ENCODE results near the gene ANKS1A. TPM values are rescaled to one million over a fixed set of nuclear protein-coding genes. Genes with fewer than 3 reads are reported as not detected.

Gene ANKS1A
- polyA plus RNA-seq, 2 of the 4 experiments (the other 2 are of a cell fraction): 3.6 to 5.9 TPM

DNA sequence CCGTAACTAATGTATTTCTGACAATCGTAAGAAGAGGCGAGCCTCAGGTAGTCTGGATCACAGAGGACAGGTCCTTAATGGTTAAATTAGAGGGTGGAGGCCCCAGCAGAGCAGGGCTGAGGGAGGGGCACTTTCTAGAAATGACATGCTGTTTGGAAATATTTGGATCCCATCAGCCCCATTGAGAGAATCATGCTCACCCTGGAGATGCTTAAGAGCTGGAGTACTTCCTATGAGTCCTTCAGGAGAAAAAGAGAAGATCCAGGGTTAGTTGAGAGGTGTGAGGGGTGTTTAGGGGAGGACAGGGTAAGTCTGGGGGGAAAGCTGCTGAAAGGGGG, 129.1 kb downstream of the ANKS1A start:
- CTCF ChIA-PET: interaction anchor here (1.2 kb wide), 1 partner anchor 31 kb away, joined by 3 read pairs; no protein-coding TSS in a partner anchor

DNA sequence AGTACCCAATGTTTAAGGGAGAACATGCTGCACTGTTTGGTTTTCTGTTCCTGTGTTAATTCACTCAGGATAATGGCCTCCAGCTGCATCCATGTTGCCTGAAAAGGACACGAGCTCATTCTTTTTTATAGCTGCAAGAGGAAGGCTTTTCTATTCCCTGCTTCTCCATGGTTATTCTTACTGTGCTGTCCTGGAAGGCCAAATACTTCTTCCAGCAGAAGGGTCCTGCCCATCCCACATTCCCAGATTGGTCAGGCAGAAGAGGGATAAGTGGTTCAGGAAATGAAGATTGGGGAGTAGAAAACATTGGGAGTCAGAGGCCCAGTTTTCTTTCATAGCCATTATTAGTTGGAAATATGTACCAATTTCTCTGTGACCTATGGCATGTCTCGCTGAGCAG, 129.7 kb downstream of the ANKS1A start:
- no peak overlapping the region for H3K4me3 ChIP-seq
- no peak overlapping the region for H3K4me2 ChIP-seq
- peaks cover 3% of the 10 kb centered on the region; the same call in 1 of the 3 replicates for H3K4me1 ChIP-seq
- WGBS (ENCODE audit: missing lambda C conversion rate): 53% methylated on average over 2 of the region's 2 CpGs
- H3K27ac ChIP-seq: no peak overlapping the region
- no peak for DNase-seq (ENCODE audit: low read depth in 1 of 2, low spot score in 1 of 2)
- CTCF ChIA-PET: interaction anchor here (0.7 kb wide), 1 partner anchor 32 kb away, joined by 3 read pairs; no protein-coding TSS in a partner anchor
- FAIRE-seq: no peak
- no peak for ATAC-seq
- POLR2A ChIA-PET: no interaction called here
- no peaks in the 10 kb centered on the region for H3K9me3 ChIP-seq
- TF ChIP-seq, protein P1, sequence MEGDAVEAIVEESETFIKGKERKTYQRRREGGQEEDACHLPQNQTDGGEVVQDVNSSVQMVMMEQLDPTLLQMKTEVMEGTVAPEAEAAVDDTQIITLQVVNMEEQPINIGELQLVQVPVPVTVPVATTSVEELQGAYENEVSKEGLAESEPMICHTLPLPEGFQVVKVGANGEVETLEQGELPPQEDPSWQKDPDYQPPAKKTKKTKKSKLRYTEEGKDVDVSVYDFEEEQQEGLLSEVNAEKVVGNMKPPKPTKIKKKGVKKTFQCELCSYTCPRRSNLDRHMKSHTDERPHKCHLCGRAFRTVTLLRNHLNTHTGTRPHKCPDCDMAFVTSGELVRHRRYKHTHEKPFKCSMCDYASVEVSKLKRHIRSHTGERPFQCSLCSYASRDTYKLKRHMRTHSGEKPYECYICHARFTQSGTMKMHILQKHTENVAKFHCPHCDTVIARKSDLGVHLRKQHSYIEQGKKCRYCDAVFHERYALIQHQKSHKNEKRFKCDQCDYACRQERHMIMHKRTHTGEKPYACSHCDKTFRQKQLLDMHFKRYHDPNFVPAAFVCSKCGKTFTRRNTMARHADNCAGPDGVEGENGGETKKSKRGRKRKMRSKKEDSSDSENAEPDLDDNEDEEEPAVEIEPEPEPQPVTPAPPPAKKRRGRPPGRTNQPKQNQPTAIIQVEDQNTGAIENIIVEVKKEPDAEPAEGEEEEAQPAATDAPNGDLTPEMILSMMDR (IDR thresholded peaks at IDR 0.05): no peak
- TF ChIP-seq CHD4 (IDR thresholded peaks at IDR 0.05; ENCODE audit: borderline replicate concordance) (no peak), EP300 (IDR thresholded peaks at IDR 0.05) (no peak), PHF8 (IDR thresholded peaks at IDR 0.05; ENCODE audit: borderline replicate concordance, low read depth) (no peak), POLR2AphosphoS2 (conservative IDR thresholded peaks at IDR 0.05; ENCODE audit: low read length) (no peak), KDM5A (IDR thresholded peaks at IDR 0.05) (no peak), NR3C1 (IDR thresholded peaks at IDR 0.05) (no peak), ZFP36 (IDR thresholded peaks at IDR 0.05; ENCODE audit: borderline replicate concordance, partially characterized antibody) (no peak), HEYL (CRISPR knock-in tag; IDR thresholded peaks at IDR 0.05) (no peak), TP53 (CRISPR knock-in tag; IDR thresholded peaks at IDR 0.05) (no peak), ZNF302 (CRISPR knock-in tag; IDR thresholded peaks at IDR 0.05) (no peak), CHD2 (IDR thresholded peaks at IDR 0.05; ENCODE audit: low read length, partially characterized antibody) (no peak)
- TF ChIP-seq, protein P2, sequence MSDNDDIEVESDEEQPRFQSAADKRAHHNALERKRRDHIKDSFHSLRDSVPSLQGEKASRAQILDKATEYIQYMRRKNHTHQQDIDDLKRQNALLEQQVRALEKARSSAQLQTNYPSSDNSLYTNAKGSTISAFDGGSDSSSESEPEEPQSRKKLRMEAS (IDR thresholded peaks at IDR 0.05): no peak
- TF ChIP-seq, protein P3, sequence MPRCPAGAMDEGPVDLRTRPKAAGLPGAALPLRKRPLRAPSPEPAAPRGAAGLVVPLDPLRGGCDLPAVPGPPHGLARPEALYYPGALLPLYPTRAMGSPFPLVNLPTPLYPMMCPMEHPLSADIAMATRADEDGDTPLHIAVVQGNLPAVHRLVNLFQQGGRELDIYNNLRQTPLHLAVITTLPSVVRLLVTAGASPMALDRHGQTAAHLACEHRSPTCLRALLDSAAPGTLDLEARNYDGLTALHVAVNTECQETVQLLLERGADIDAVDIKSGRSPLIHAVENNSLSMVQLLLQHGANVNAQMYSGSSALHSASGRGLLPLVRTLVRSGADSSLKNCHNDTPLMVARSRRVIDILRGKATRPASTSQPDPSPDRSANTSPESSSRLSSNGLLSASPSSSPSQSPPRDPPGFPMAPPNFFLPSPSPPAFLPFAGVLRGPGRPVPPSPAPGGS (IDR thresholded peaks at IDR 0.05): no peak
- TF ChIP-seq, protein P4, sequence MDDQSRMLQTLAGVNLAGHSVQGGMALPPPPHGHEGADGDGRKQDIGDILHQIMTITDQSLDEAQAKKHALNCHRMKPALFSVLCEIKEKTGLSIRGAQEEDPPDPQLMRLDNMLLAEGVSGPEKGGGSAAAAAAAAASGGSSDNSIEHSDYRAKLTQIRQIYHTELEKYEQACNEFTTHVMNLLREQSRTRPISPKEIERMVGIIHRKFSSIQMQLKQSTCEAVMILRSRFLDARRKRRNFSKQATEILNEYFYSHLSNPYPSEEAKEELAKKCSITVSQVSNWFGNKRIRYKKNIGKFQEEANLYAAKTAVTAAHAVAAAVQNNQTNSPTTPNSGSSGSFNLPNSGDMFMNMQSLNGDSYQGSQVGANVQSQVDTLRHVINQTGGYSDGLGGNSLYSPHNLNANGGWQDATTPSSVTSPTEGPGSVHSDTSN (IDR thresholded peaks at IDR 0.05): no peak
- TF ChIP-seq, protein P5, sequence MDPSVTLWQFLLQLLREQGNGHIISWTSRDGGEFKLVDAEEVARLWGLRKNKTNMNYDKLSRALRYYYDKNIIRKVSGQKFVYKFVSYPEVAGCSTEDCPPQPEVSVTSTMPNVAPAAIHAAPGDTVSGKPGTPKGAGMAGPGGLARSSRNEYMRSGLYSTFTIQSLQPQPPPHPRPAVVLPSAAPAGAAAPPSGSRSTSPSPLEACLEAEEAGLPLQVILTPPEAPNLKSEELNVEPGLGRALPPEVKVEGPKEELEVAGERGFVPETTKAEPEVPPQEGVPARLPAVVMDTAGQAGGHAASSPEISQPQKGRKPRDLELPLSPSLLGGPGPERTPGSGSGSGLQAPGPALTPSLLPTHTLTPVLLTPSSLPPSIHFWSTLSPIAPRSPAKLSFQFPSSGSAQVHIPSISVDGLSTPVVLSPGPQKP (IDR thresholded peaks at IDR 0.05; ENCODE audit: low read depth, low read length): no peak

More for the DNA sequence above, 129.1 kb downstream of the ANKS1A start:
- H3K4me2 ChIP-seq: no peak overlapping the region
- DNase-seq (ENCODE audit: low read depth in 1 of 2, low spot score in 1 of 2) (no peak), ATAC-seq (no peak), FAIRE-seq (no peak)
- WGBS (ENCODE audit: missing lambda C conversion rate): 100% methylated on average over 3 of the region's 3 CpGs
- peaks cover 3% of the 10 kb centered on the region; the same call in 1 of the 3 replicates for H3K4me1 ChIP-seq
- TF ChIP-seq, protein P6, sequence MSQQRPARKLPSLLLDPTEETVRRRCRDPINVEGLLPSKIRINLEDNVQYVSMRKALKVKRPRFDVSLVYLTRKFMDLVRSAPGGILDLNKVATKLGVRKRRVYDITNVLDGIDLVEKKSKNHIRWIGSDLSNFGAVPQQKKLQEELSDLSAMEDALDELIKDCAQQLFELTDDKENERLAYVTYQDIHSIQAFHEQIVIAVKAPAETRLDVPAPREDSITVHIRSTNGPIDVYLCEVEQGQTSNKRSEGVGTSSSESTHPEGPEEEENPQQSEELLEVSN (IDR thresholded peaks at IDR 0.05; ENCODE audit: borderline replicate concordance, low read depth): no peak
- TF ChIP-seq BHLHE40 (IDR thresholded peaks at IDR 0.05; ENCODE audit: low read depth, low read length): no peak
- TF ChIP-seq CHD4 (IDR thresholded peaks at IDR 0.05; ENCODE audit: borderline replicate concordance): no peak
- no peak for TF ChIP-seq CEBPB (IDR thresholded peaks at IDR 0.05)
- TF ChIP-seq, protein P7, sequence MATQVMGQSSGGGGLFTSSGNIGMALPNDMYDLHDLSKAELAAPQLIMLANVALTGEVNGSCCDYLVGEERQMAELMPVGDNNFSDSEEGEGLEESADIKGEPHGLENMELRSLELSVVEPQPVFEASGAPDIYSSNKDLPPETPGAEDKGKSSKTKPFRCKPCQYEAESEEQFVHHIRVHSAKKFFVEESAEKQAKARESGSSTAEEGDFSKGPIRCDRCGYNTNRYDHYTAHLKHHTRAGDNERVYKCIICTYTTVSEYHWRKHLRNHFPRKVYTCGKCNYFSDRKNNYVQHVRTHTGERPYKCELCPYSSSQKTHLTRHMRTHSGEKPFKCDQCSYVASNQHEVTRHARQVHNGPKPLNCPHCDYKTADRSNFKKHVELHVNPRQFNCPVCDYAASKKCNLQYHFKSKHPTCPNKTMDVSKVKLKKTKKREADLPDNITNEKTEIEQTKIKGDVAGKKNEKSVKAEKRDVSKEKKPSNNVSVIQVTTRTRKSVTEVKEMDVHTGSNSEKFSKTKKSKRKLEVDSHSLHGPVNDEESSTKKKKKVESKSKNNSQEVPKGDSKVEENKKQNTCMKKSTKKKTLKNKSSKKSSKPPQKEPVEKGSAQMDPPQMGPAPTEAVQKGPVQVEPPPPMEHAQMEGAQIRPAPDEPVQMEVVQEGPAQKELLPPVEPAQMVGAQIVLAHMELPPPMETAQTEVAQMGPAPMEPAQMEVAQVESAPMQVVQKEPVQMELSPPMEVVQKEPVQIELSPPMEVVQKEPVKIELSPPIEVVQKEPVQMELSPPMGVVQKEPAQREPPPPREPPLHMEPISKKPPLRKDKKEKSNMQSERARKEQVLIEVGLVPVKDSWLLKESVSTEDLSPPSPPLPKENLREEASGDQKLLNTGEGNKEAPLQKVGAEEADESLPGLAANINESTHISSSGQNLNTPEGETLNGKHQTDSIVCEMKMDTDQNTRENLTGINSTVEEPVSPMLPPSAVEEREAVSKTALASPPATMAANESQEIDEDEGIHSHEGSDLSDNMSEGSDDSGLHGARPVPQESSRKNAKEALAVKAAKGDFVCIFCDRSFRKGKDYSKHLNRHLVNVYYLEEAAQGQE (IDR thresholded peaks at IDR 0.05): no peak
- TF ChIP-seq ZFP36 (IDR thresholded peaks at IDR 0.05; ENCODE audit: borderline replicate concordance, partially characterized antibody): no peak
- TF ChIP-seq FOSB (CRISPR knock-in tag; IDR thresholded peaks at IDR 0.05): no peak
- no peak for TF ChIP-seq EP300 (IDR thresholded peaks at IDR 0.05)
- TF ChIP-seq GATA3 (IDR thresholded peaks at IDR 0.05; ENCODE audit: borderline replicate concordance): no peak
- no peak for TF ChIP-seq MAFK (IDR thresholded peaks at IDR 0.05; ENCODE audit: partially characterized antibody)
- TF ChIP-seq RCOR1 (IDR thresholded peaks at IDR 0.05; ENCODE audit: low read depth, low read length): no peak
- TF ChIP-seq, protein P8, sequence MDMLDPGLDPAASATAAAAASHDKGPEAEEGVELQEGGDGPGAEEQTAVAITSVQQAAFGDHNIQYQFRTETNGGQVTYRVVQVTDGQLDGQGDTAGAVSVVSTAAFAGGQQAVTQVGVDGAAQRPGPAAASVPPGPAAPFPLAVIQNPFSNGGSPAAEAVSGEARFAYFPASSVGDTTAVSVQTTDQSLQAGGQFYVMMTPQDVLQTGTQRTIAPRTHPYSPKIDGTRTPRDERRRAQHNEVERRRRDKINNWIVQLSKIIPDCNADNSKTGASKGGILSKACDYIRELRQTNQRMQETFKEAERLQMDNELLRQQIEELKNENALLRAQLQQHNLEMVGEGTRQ (IDR thresholded peaks at IDR 0.05): no peak
- TF ChIP-seq TP53 (CRISPR knock-in tag; IDR thresholded peaks at IDR 0.05): no peak
- no peak for TF ChIP-seq POLR2A (IDR thresholded peaks at IDR 0.05; ENCODE audit: low read length)
- no peak for TF ChIP-seq POLR2AphosphoS2 (conservative IDR thresholded peaks at IDR 0.05; ENCODE audit: low read length)
- TF ChIP-seq, protein P2 (IDR thresholded peaks at IDR 0.05): no peak
- no peaks in the 10 kb centered on the region for H3K9me3 ChIP-seq
- POLR2A ChIA-PET: no interaction called here
- H3K27ac ChIP-seq: no peak overlapping the region
- H3K4me3 ChIP-seq: no peak overlapping the region

All from A549 (cell line).